Measurements from ENCODE around the gene ZNF175.

Gene ZNF175

GRCh38 chr19:51546107-51546649 is 24.9 kb upstream of the ZNF175 start:
- no peaks in the 10 kb centered on the region for H3K36me3 Mint-ChIP-seq (ENCODE audit: low read depth)
- H3K4me1 Mint-ChIP-seq: peaks cover 40% of the 10 kb centered on the region
- H3K27ac Mint-ChIP-seq: no peak overlapping the region
- no peaks in the 10 kb centered on the region for H3K9me3 Mint-ChIP-seq
- peaks cover 47% of the 10 kb centered on the region for H3K27me3 Mint-ChIP-seq
- no peak overlapping the region for H3K4me3 Mint-ChIP-seq
- no peak for ATAC-seq
- DNase-seq: no peak

DNA sequence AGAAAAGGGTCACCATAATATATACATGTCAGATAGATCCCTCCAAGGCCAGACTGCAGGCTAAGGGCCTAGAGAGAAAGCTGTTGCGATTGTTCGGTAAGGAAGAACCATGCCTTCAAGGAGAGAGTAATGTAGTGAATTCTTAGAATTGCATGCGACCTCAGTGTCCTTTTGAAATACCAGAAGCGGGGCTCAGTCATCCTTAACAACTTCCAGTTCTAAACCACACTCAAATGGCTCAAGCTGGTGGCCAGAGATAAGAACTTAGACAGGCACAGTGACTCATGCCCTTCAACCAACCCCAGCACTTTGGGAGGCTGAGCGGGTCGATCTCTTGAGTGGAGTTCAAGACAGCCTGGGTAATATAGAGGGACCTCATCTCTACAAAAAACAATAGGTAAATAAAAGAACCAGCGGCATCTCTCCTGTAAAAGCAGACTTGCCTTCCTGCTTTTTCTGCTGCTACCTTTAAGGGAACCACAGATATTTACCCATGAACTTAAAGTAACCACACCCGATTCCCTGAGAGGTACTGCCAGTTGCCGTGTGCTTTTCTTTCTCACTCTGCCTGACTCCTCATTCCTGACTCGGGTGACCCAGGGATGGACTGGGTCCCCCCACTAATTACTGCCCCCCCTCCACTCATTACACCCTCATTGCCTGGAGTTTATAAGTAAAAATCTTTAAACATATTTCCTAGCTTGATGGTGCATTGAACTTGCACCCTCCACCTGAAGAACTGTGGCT is 24.3 kb upstream of the ZNF175 start:
- DNase-seq (no peak), ATAC-seq (peak; percentile 90)
- Mint-ChIP-seq H3K27ac (no peak overlapping the region), H3K36me3 (ENCODE audit: low read depth) (no peaks in the 10 kb centered on the region), H3K27me3 (peaks cover 47% of the 10 kb centered on the region), H3K4me3 (no peak overlapping the region), H3K9me3 (no peaks in the 10 kb centered on the region), H3K4me1 (peaks cover 46% of the 10 kb centered on the region)

DNA sequence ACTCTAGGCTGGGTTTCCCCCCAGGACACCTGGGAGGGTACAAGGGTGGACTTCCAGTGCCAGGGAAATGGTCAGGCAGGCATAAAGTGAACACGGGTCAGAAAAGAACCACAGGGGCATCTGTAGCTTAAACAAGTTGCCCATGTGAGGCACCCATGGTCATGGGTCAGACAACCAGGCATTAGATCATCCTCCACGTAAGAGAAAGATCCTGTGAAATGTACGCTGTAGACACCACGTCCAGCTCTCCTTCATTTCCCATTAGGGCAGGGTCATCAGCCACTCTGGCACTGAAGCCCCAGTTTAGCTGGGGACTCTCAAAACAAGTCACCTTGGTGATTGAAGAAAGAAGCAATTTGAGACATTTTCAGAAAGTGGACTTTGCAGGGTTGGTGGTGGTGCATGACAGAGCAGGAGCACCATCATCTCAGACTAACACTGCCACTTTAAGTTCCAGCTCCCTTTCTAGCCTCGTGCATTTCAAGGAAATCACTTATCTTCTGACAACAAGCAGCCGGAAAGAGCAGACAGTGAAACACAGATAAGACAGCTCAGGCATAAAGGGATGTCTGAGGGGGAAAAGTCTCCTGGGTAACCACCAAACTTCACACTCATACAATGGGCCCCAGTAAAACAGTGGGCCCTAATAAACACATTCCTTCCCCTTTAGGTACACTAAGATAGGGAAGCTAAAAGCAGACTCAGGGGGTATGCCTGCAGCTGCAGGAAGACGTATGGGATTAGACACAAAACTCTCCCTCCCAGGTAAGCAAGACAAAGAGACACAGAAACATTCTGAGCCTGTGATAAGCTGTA is 23.5 kb upstream of the ZNF175 start:
- Mint-ChIP-seq H3K36me3 (ENCODE audit: low read depth) (no peaks in the 10 kb centered on the region), H3K27ac (no peak overlapping the region), H3K27me3 (peaks cover 48% of the 10 kb centered on the region), H3K9me3 (no peaks in the 10 kb centered on the region), H3K4me3 (no peak overlapping the region), H3K4me1 (peaks cover 52% of the 10 kb centered on the region)
- no peak for ATAC-seq
- no peak for DNase-seq

- DNase-seq (no peak), ATAC-seq (no peak)
- peaks cover 53% of the 10 kb centered on the region for H3K4me1 Mint-ChIP-seq
Observed at GRCh38 chr19:51548213-51548651, 22.9 kb upstream of the ZNF175 start.

DNA sequence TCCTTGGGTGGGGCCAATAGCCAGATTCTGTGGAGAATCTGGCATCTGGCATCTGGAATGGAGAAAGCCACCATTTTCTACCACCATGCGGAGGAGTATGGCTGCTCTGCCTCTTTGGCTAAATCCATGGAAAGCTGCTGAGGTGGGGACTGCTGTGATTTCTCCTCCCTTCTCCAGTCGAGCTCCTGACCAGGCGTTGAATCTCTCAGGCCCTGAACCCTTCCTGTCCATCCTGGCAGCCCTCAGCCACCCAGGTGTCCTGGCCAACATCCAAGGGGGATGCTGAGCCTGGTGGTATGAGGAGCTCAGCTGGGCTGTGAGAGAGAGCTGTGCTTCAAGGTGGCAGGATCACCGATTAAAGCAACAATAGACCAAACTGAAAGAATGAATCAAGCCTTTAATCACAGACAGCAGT is 22.2 kb upstream of the ZNF175 start:
- H3K36me3 Mint-ChIP-seq (ENCODE audit: low read depth): no peaks in the 10 kb centered on the region
- peaks cover 51% of the 10 kb centered on the region for H3K27me3 Mint-ChIP-seq
- ATAC-seq (no peak), DNase-seq (no peak)
- H3K9me3 Mint-ChIP-seq: no peaks in the 10 kb centered on the region
- H3K4me1 Mint-ChIP-seq: peaks cover 53% of the 10 kb centered on the region
- no peak overlapping the region for H3K4me3 Mint-ChIP-seq
- no peak overlapping the region for H3K27ac Mint-ChIP-seq

More at GRCh38 chr19:51548213-51548651, 22.9 kb upstream of the ZNF175 start:
- Mint-ChIP-seq H3K27me3 (peaks cover 51% of the 10 kb centered on the region), H3K36me3 (ENCODE audit: low read depth) (no peaks in the 10 kb centered on the region), H3K27ac (no peak overlapping the region), H3K9me3 (no peaks in the 10 kb centered on the region), H3K4me3 (no peak overlapping the region)

- Mint-ChIP-seq H3K36me3 (ENCODE audit: low read depth) (no peaks in the 10 kb centered on the region), H3K4me1 (peaks cover 53% of the 10 kb centered on the region), H3K27me3 (peaks cover 53% of the 10 kb centered on the region), H3K9me3 (no peaks in the 10 kb centered on the region), H3K4me3 (no peak overlapping the region), H3K27ac (no peak overlapping the region)
- DNase-seq (no peak), ATAC-seq (no peak)
Observed at GRCh38 chr19:51549533-51550324, 21.4 kb upstream of the ZNF175 start.

DNA sequence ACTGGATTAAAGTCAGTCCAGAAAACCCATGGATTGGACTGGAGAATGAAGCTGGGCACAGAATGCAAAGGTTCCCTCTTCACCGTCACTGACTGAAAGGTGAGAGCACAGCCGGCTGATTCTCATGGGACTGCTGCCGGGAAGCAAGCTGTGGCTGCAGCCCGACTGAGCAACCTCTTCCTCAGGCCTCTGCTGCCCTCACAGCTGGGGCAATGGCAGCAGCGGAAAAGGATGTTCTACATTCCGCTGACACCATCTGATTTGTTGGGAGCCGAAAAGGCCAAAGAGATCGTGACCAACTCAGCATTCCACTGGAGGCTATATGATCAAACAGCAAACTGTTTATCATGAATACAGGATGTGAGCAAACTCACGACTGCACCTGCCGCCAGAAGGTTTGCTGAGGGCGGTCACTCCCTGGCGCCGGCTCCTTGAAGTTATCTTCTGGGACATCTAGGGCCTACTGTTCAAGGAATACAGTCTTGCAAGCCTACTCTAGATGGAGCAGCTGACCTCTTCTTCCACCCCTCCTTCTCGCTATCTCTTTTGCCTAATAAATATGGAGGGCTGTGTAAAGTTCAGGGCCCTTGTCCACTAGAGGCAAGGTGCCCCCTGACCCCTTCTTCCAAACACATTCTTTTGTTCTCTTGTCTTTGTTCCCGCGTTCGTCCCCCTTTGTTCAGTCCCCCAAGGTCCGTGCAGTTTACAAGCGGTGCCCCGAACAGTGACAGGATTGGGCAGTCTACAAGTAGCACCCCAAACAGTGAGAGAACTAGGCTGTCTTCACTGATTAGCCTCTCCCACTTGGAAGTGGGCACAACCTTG is 20.0 kb upstream of the ZNF175 start:
- Mint-ChIP-seq H3K27me3 (peaks cover 52% of the 10 kb centered on the region), H3K9me3 (no peaks in the 10 kb centered on the region), H3K4me1 (peaks cover 51% of the 10 kb centered on the region), H3K4me3 (peak overlapping the region; percentile 32), H3K27ac (no peak overlapping the region), H3K36me3 (ENCODE audit: low read depth) (no peaks in the 10 kb centered on the region)
- no peak for ATAC-seq
- no peak for DNase-seq

- peak overlapping the region; percentile 32 for H3K4me3 Mint-ChIP-seq
- H3K36me3 Mint-ChIP-seq (ENCODE audit: low read depth): no peaks in the 10 kb centered on the region
- no peak overlapping the region for H3K27ac Mint-ChIP-seq
- H3K27me3 Mint-ChIP-seq: peaks cover 55% of the 10 kb centered on the region
- peaks cover 43% of the 10 kb centered on the region for H3K4me1 Mint-ChIP-seq
- H3K9me3 Mint-ChIP-seq: no peaks in the 10 kb centered on the region
- ATAC-seq (no peak), DNase-seq (no peak)
Observed at GRCh38 chr19:51551673-51552432, 19.2 kb upstream of the ZNF175 start.

DNA sequence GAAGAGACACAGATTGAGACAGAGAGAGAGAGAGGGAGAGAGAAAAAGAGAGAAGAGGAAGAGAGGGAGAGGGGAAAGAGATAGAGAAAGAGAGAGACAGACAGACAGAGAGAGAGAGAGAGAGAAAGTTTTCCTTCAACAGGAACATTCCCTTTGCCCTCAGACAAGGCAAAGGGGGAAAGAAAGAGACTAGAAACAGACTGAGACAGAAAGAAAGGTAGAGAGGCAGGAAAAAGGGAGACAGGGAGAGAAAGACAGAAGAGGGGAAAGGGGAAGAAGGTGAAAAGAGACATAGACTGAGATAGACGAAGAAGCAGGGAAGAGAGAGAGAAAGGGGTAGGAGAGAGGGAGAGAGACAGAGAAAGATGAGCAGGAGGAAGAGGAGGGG is 18.5 kb upstream of the ZNF175 start:
- ATAC-seq (no peak), DNase-seq (no peak)
- H3K27ac Mint-ChIP-seq: no peak overlapping the region
- H3K4me1 Mint-ChIP-seq: peaks cover 36% of the 10 kb centered on the region
- H3K27me3 Mint-ChIP-seq: peaks cover 56% of the 10 kb centered on the region
- H3K9me3 Mint-ChIP-seq: no peaks in the 10 kb centered on the region
- H3K36me3 Mint-ChIP-seq (ENCODE audit: low read depth): no peaks in the 10 kb centered on the region
- no peak overlapping the region for H3K4me3 Mint-ChIP-seq

- peaks cover 53% of the 10 kb centered on the region for H3K27me3 Mint-ChIP-seq
- no peak overlapping the region for H3K4me3 Mint-ChIP-seq
- H3K9me3 Mint-ChIP-seq: no peaks in the 10 kb centered on the region
- DNase-seq: peak; percentile 63
- no peaks in the 10 kb centered on the region for H3K36me3 Mint-ChIP-seq (ENCODE audit: low read depth)
- ATAC-seq: no peak
- H3K27ac Mint-ChIP-seq: no peak overlapping the region
- H3K4me1 Mint-ChIP-seq: peaks cover 30% of the 10 kb centered on the region
Observed at GRCh38 chr19:51552996-51553725, 17.9 kb upstream of the ZNF175 start.

DNA sequence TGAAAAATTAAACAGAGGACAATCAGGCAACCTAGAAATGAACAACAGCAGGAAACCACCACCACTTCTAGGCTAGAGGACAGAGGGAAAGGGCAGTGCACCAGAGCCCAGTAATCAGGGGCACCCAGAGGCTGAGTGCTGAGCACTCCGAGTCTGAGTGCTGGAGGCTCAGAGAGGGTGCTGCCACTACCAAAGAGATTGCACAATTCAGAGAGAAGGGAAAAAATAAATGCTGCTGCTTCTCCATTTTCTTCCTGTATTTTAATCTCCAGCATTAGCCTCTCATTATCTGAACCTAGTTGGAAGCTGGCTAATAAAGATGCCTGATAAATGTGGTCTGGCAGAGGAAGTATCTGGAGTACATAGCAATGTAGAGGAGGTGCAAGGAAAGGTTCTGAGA is 11.8 kb upstream of the ZNF175 start:
- DNase-seq: no peak
- Mint-ChIP-seq H3K27ac (no peak overlapping the region), H3K4me1 (no peaks in the 10 kb centered on the region), H3K9me3 (no peaks in the 10 kb centered on the region), H3K27me3 (peaks cover 59% of the 10 kb centered on the region), H3K4me3 (no peak overlapping the region), H3K36me3 (ENCODE audit: low read depth) (no peaks in the 10 kb centered on the region)
- ATAC-seq: no peak

DNA sequence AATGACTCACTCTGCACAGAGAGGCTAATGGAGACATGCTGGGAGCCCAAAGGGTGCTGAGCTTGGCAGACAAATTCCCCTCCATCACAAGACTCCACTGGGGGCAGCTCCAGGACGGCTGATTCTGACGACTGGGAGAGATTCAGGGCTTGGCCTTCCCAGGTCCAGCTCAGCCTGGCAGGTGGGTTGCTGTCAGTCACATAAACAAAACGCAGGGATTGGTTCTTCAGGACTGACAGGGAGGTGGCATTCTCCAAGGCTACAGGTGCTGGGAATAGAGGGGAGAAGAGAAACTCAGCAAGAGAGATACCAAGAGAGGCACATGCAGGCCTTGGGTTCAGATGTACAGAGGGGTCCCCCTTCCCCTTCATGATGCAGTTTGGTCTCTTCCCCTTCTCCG is 10.7 kb upstream of the ZNF175 start:
- no peak for ATAC-seq
- H3K4me3 Mint-ChIP-seq: no peak overlapping the region
- DNase-seq: no peak
- no peak overlapping the region for H3K27ac Mint-ChIP-seq
- no peaks in the 10 kb centered on the region for H3K4me1 Mint-ChIP-seq
- H3K9me3 Mint-ChIP-seq: no peaks in the 10 kb centered on the region
- peaks cover 55% of the 10 kb centered on the region for H3K27me3 Mint-ChIP-seq
- H3K36me3 Mint-ChIP-seq (ENCODE audit: low read depth): no peaks in the 10 kb centered on the region

DNA sequence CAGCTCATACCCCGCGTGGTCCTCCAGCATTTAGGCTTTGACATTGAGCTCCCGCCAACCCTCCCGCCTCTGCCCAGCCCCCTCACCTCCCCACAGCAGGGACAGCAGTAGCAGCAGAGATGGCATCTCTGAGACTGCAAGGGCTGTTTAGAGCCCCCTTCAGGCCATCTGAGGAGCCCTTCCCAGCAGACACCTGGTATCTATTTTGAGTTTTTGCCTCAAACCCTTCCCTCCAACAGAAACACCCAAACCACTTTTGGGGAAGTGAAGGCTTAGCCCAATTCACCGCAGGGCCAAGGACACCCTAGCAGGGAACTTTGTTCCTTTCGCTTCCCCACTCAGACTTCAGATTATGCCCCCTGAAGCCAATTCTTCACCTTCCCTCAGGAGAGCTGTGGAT is 6.3 kb upstream of the ZNF175 start:
- peaks cover under 1% of the 10 kb centered on the region for H3K4me1 Mint-ChIP-seq
- ATAC-seq: no peak
- no peak overlapping the region for H3K27ac Mint-ChIP-seq
- no peak overlapping the region for H3K4me3 Mint-ChIP-seq
- no peaks in the 10 kb centered on the region for H3K9me3 Mint-ChIP-seq
- H3K27me3 Mint-ChIP-seq: peaks cover 36% of the 10 kb centered on the region
- peaks cover 2% of the 10 kb centered on the region for H3K36me3 Mint-ChIP-seq (ENCODE audit: low read depth)
- DNase-seq: no peak
